ENCODE measurements around the gene NRXN3.

NRXN3 gene
- 0 reads per million in 3 donors for total RNA-seq

- Histone ChIP-seq H3K9me3 (ENCODE audit: control insufficient read depth, low read length) (no peaks in the 10 kb centered on the region), H3K36me3 (ENCODE audit: control insufficient read depth, insufficient read depth, low read length) (no peaks in the 10 kb centered on the region), H3K4me1 (ENCODE audit: control insufficient read depth, insufficient read depth, low read length, poor library complexity, severe bottlenecking) (no peaks in the 10 kb centered on the region), H3K4me3 (ENCODE audit: insufficient read depth, low read depth, low read length, poor library complexity, severe bottlenecking) (no peak within 1 kb of the TSS), H3K27ac (ENCODE audit: insufficient read depth, low read length, poor library complexity, severe bottlenecking) (no peak within 1 kb of the TSS), H3K27me3 (replicated peaks; ENCODE audit: control insufficient read depth, insufficient read depth, low read length, poor library complexity, severe bottlenecking) (no peaks in the 10 kb centered on the region)
- no peak for DNase-seq
Observed at GRCh38 chr14:78170203-78170602, at the start of gene NRXN3. Gene NRXN3, plus strand, starts transcription at chr14:78170373. Its CDS starts 72,721 bp downstream, at chr14:78243094.

- H3K4me1 ChIP-seq (ENCODE audit: control insufficient read depth, insufficient read depth, low read length, poor library complexity, severe bottlenecking), result no peaks in the 10 kb centered on the region
- H3K4me3 ChIP-seq (ENCODE audit: insufficient read depth, low read depth, low read length, poor library complexity, severe bottlenecking), result no peak overlapping the region
- DNase-seq, result no peak
- no peak overlapping the region for H3K27ac ChIP-seq (ENCODE audit: insufficient read depth, low read length, poor library complexity, severe bottlenecking)
- H3K9me3 ChIP-seq (ENCODE audit: control insufficient read depth, low read length), result no peaks in the 10 kb centered on the region
- no peaks in the 10 kb centered on the region for H3K36me3 ChIP-seq (ENCODE audit: control insufficient read depth, insufficient read depth, low read length)
- H3K27me3 ChIP-seq (replicated peaks; ENCODE audit: control insufficient read depth, insufficient read depth, low read length, poor library complexity, severe bottlenecking), result no peaks in the 10 kb centered on the region
Observed at GRCh38 chr14:78122436-78122835, 47.7 kb upstream of the NRXN3 start.

DNA sequence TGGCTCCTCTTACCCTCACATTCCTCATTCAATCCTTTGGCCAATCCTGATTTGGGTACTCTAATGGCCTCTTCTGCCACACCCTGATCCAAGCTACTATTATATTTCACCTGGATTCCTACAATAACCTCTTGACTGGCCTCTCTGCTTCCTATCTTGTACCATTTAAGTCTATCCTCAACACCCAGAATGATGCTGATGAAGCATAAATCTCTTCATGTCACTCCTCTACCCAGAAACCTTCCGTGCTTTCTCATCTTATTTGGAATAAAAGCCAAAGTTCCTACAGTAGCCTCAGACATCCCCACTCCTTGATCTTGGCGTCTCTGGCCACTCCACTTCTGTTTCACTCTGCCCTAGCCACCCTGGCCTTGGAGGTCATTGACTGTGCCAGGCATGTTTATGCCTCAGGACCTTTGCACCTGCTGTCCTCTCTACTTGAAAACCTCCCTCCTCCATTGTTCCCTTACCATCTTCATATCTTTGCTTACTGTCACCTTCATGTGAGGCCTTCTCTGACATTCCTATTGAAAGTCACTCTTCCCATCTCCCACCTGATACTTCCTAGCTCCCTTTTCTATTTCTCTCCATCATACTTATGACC lies 46.4 kb upstream of the NRXN3 start:
- Histone ChIP-seq H3K27me3 (replicated peaks; ENCODE audit: control insufficient read depth, insufficient read depth, low read length, poor library complexity, severe bottlenecking) (no peaks in the 10 kb centered on the region), H3K36me3 (ENCODE audit: control insufficient read depth, insufficient read depth, low read length) (no peaks in the 10 kb centered on the region), H3K9me3 (ENCODE audit: control insufficient read depth, low read length) (no peaks in the 10 kb centered on the region), H3K4me3 (ENCODE audit: insufficient read depth, low read depth, low read length, poor library complexity, severe bottlenecking) (no peak overlapping the region), H3K4me1 (ENCODE audit: control insufficient read depth, insufficient read depth, low read length, poor library complexity, severe bottlenecking) (no peaks in the 10 kb centered on the region), H3K27ac (ENCODE audit: insufficient read depth, low read length, poor library complexity, severe bottlenecking) (no peak overlapping the region)
- no peak for DNase-seq

DNA sequence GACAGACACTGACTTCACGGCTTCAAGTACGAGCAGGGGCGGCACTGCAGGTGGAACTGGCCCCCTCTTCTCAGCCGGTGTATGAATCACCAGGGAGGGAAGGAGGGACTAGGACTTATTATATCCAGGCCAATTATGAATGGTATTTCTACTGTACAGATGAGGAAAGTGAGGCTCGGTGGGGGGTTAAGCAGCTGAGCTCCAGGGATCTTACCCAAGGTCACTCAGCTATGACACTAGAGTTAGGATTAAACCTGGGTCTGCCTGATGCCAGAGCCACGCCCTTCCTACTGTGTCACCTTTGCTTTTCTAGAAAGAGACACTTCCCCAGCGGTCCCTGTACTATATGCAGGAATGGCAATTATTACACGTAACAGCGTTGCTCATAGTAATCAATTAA lies 42.2 kb upstream of the NRXN3 start:
- no peak overlapping the region for H3K27ac ChIP-seq (ENCODE audit: insufficient read depth, low read length, poor library complexity, severe bottlenecking)
- H3K36me3 ChIP-seq (ENCODE audit: control insufficient read depth, insufficient read depth, low read length), result no peaks in the 10 kb centered on the region
- H3K4me3 ChIP-seq (ENCODE audit: insufficient read depth, low read depth, low read length, poor library complexity, severe bottlenecking), result no peak overlapping the region
- H3K27me3 ChIP-seq (replicated peaks; ENCODE audit: control insufficient read depth, insufficient read depth, low read length, poor library complexity, severe bottlenecking), result no peaks in the 10 kb centered on the region
- no peaks in the 10 kb centered on the region for H3K9me3 ChIP-seq (ENCODE audit: control insufficient read depth, low read length)
- H3K4me1 ChIP-seq (ENCODE audit: control insufficient read depth, insufficient read depth, low read length, poor library complexity, severe bottlenecking), result no peaks in the 10 kb centered on the region
- DNase-seq, result no peak

DNA sequence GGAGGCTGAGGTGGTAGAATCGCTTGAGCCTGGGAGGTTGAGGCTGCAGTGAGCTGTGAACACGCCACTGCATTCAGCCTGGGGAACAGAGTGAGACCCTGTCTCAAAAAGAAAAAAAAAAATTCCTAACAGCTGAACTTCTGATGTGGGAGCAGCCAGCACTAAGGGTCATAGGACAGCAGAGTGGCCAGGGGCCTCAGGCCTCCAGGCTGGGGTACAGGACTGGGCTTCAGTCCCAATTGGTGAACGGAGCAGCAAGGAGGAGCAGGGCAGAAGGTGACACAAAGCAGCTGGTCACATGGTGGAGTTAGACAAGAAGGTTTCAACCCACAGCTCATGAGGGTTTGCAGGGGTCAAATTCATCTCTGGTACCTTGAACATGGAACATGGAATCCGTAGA lies 40.8 kb upstream of the NRXN3 start:
- Histone ChIP-seq H3K27me3 (replicated peaks; ENCODE audit: control insufficient read depth, insufficient read depth, low read length, poor library complexity, severe bottlenecking) (no peaks in the 10 kb centered on the region), H3K4me1 (ENCODE audit: control insufficient read depth, insufficient read depth, low read length, poor library complexity, severe bottlenecking) (no peaks in the 10 kb centered on the region), H3K9me3 (ENCODE audit: control insufficient read depth, low read length) (no peaks in the 10 kb centered on the region), H3K27ac (ENCODE audit: insufficient read depth, low read length, poor library complexity, severe bottlenecking) (no peak overlapping the region), H3K36me3 (ENCODE audit: control insufficient read depth, insufficient read depth, low read length) (no peaks in the 10 kb centered on the region), H3K4me3 (ENCODE audit: insufficient read depth, low read depth, low read length, poor library complexity, severe bottlenecking) (no peak overlapping the region)
- no peak for DNase-seq

DNA sequence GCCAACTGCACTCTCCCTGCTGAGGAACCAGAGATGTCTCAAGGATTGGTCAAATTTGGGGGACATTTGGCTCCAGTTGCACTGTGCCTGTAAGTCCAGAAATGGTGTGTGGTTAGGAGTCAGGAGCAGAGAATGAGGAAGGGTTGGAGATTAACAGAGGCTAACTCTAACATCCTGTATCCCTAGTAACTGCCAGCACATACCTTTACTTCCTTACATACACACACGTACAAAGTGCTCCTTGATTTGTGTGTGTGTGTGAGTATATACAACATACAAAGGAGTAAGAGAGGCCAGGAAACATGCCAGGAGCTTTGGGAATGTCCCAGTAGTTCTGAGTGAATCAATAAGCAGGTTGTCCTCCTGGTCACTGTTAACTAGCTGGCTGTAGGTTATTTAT lies 39.8 kb upstream of the NRXN3 start:
- Histone ChIP-seq H3K27ac (ENCODE audit: insufficient read depth, low read length, poor library complexity, severe bottlenecking) (no peak overlapping the region), H3K4me3 (ENCODE audit: insufficient read depth, low read depth, low read length, poor library complexity, severe bottlenecking) (no peak overlapping the region), H3K36me3 (ENCODE audit: control insufficient read depth, insufficient read depth, low read length) (no peaks in the 10 kb centered on the region), H3K27me3 (replicated peaks; ENCODE audit: control insufficient read depth, insufficient read depth, low read length, poor library complexity, severe bottlenecking) (no peaks in the 10 kb centered on the region), H3K9me3 (ENCODE audit: control insufficient read depth, low read length) (no peaks in the 10 kb centered on the region), H3K4me1 (ENCODE audit: control insufficient read depth, insufficient read depth, low read length, poor library complexity, severe bottlenecking) (no peaks in the 10 kb centered on the region)
- no peak for DNase-seq

DNA sequence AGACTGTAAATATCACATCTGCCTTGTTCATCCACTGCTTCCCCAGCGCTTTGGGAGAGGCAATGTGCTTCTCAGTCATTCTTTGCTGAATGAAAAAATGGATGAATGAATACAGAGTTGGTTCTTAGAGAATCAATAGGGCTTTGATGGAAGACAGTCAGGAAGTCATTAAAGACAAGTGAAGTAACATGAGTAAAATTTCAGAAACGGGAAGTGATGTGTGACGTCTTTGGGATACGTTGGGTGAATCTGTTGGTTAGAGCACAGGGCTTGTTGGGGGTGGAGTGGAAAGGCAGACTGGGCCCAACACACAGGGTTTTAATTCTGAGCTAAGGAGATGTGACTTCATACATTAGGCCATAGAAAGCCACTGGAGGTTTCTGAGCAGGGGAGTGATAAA lies 39.0 kb upstream of the NRXN3 start:
- no peak for DNase-seq
- Histone ChIP-seq H3K36me3 (ENCODE audit: control insufficient read depth, insufficient read depth, low read length) (no peaks in the 10 kb centered on the region), H3K4me3 (ENCODE audit: insufficient read depth, low read depth, low read length, poor library complexity, severe bottlenecking) (no peak overlapping the region), H3K27me3 (replicated peaks; ENCODE audit: control insufficient read depth, insufficient read depth, low read length, poor library complexity, severe bottlenecking) (no peaks in the 10 kb centered on the region), H3K9me3 (ENCODE audit: control insufficient read depth, low read length) (no peaks in the 10 kb centered on the region), H3K27ac (ENCODE audit: insufficient read depth, low read length, poor library complexity, severe bottlenecking) (no peak overlapping the region), H3K4me1 (ENCODE audit: control insufficient read depth, insufficient read depth, low read length, poor library complexity, severe bottlenecking) (no peaks in the 10 kb centered on the region)

GRCh38 chr14:78131616-78132015 lies 38.6 kb upstream of the NRXN3 start:
- Histone ChIP-seq H3K27ac (ENCODE audit: insufficient read depth, low read length, poor library complexity, severe bottlenecking) (no peak overlapping the region), H3K4me1 (ENCODE audit: control insufficient read depth, insufficient read depth, low read length, poor library complexity, severe bottlenecking) (no peaks in the 10 kb centered on the region), H3K4me3 (ENCODE audit: insufficient read depth, low read depth, low read length, poor library complexity, severe bottlenecking) (no peak overlapping the region), H3K9me3 (ENCODE audit: control insufficient read depth, low read length) (no peaks in the 10 kb centered on the region), H3K36me3 (ENCODE audit: control insufficient read depth, insufficient read depth, low read length) (no peaks in the 10 kb centered on the region), H3K27me3 (replicated peaks; ENCODE audit: control insufficient read depth, insufficient read depth, low read length, poor library complexity, severe bottlenecking) (no peaks in the 10 kb centered on the region)
- DNase-seq, result no peak

GRCh38 chr14:78135450-78135891 lies 34.7 kb upstream of the NRXN3 start:
- Histone ChIP-seq H3K4me1 (ENCODE audit: control insufficient read depth, insufficient read depth, low read length, poor library complexity, severe bottlenecking) (no peaks in the 10 kb centered on the region), H3K9me3 (ENCODE audit: control insufficient read depth, low read length) (no peaks in the 10 kb centered on the region), H3K27ac (ENCODE audit: insufficient read depth, low read length, poor library complexity, severe bottlenecking) (no peak overlapping the region), H3K4me3 (ENCODE audit: insufficient read depth, low read depth, low read length, poor library complexity, severe bottlenecking) (no peak overlapping the region), H3K36me3 (ENCODE audit: control insufficient read depth, insufficient read depth, low read length) (no peaks in the 10 kb centered on the region), H3K27me3 (replicated peaks; ENCODE audit: control insufficient read depth, insufficient read depth, low read length, poor library complexity, severe bottlenecking) (no peaks in the 10 kb centered on the region)
- no peak for DNase-seq

- Histone ChIP-seq H3K4me1 (ENCODE audit: control insufficient read depth, insufficient read depth, low read length, poor library complexity, severe bottlenecking) (no peaks in the 10 kb centered on the region), H3K27me3 (replicated peaks; ENCODE audit: control insufficient read depth, insufficient read depth, low read length, poor library complexity, severe bottlenecking) (no peaks in the 10 kb centered on the region), H3K4me3 (ENCODE audit: insufficient read depth, low read depth, low read length, poor library complexity, severe bottlenecking) (no peak overlapping the region), H3K36me3 (ENCODE audit: control insufficient read depth, insufficient read depth, low read length) (no peaks in the 10 kb centered on the region), H3K27ac (ENCODE audit: insufficient read depth, low read length, poor library complexity, severe bottlenecking) (no peak overlapping the region), H3K9me3 (ENCODE audit: control insufficient read depth, low read length) (no peaks in the 10 kb centered on the region)
- no peak for DNase-seq
Observed at GRCh38 chr14:78136695-78137094, 33.5 kb upstream of the NRXN3 start.

All from effector memory CD4-positive, alpha-beta T cell (primary cell).